ENCODE measurements around the gene GLIS1. TPM values are rescaled to one million over a fixed set of nuclear protein-coding genes. Genes with fewer than 3 reads are reported as not detected.

GLIS1 gene
- total RNA-seq, 1 donor from 2014 or later, result 0.07 TPM

GRCh38 chr1:53539226-53539625, 199.7 kb downstream of the GLIS1 start:
- FAIRE-seq (no peak), DNase-seq (ENCODE audit: low read depth) (no peak)
- H3K27ac Mint-ChIP-seq (ENCODE audit: unreplicated experiment), result no peak overlapping the region
- no peaks in the 10 kb centered on the region for H3K4me1 Mint-ChIP-seq (ENCODE audit: low read depth, unreplicated experiment)
- Histone ChIP-seq H3K4me2 (ENCODE audit: low read length) (no peak overlapping the region), H4K20me1 (ENCODE audit: insufficient read depth, low read length) (peaks cover 94% of the 10 kb centered on the region), H3K27me3 (ENCODE audit: insufficient read depth, low read length) (no peaks in the 10 kb centered on the region), H3K4me3 (ENCODE audit: insufficient read depth, low read depth, low read length) (no peak overlapping the region), H2AFZ (ENCODE audit: low read depth, low read length) (no peak overlapping the region), H3K4me1 (ENCODE audit: insufficient read depth, low read length) (peaks cover 17% of the 10 kb centered on the region), H3K79me2 (ENCODE audit: insufficient read depth, low read length) (no peaks in the 10 kb centered on the region), H3K9me3 (ENCODE audit: insufficient read depth, low read depth, low read length) (no peaks in the 10 kb centered on the region), H3K27ac (ENCODE audit: low read depth, low read length) (no peak overlapping the region), H3K36me3 (ENCODE audit: insufficient read depth, low read length) (no peaks in the 10 kb centered on the region), H3K9ac (ENCODE audit: low read length) (no peak overlapping the region)
- H3K36me3 Mint-ChIP-seq (ENCODE audit: low read depth, unreplicated experiment), result no peaks in the 10 kb centered on the region
- no peak overlapping the region for H3K4me3 Mint-ChIP-seq (ENCODE audit: unreplicated experiment)
- peaks cover 3% of the 10 kb centered on the region for H3K9me3 Mint-ChIP-seq (ENCODE audit: unreplicated experiment)
- peaks cover 68% of the 10 kb centered on the region for H3K27me3 Mint-ChIP-seq (ENCODE audit: low read depth, unreplicated experiment)
- TF ChIP-seq EZH2 (IDR thresholded peaks at IDR 0.05; ENCODE audit: insufficient read depth, low read length) (no peak), CTCF (IDR thresholded peaks at IDR 0.05; ENCODE audit: insufficient read depth, low read depth, low read length) (no peak)

GRCh38 chr1:53536606-53537005, 202.4 kb downstream of the GLIS1 start:
- Histone ChIP-seq H2AFZ (ENCODE audit: low read depth, low read length) (no peak overlapping the region), H3K27ac (ENCODE audit: low read depth, low read length) (no peak overlapping the region), H3K27me3 (ENCODE audit: insufficient read depth, low read length) (no peaks in the 10 kb centered on the region), H4K20me1 (ENCODE audit: insufficient read depth, low read length) (peaks cover 93% of the 10 kb centered on the region), H3K4me3 (ENCODE audit: insufficient read depth, low read depth, low read length) (no peak overlapping the region), H3K4me2 (ENCODE audit: low read length) (no peak overlapping the region), H3K36me3 (ENCODE audit: insufficient read depth, low read length) (no peaks in the 10 kb centered on the region), H3K4me1 (ENCODE audit: insufficient read depth, low read length) (peaks cover 11% of the 10 kb centered on the region), H3K9me3 (ENCODE audit: insufficient read depth, low read depth, low read length) (no peaks in the 10 kb centered on the region), H3K79me2 (ENCODE audit: insufficient read depth, low read length) (no peaks in the 10 kb centered on the region), H3K9ac (ENCODE audit: low read length) (no peak overlapping the region)
- H3K27me3 Mint-ChIP-seq (ENCODE audit: low read depth, unreplicated experiment), result peaks cover 84% of the 10 kb centered on the region
- FAIRE-seq, result no peak
- H3K27ac Mint-ChIP-seq (ENCODE audit: unreplicated experiment), result no peak overlapping the region
- peaks cover 4% of the 10 kb centered on the region for H3K9me3 Mint-ChIP-seq (ENCODE audit: unreplicated experiment)
- H3K4me1 Mint-ChIP-seq (ENCODE audit: low read depth, unreplicated experiment), result no peaks in the 10 kb centered on the region
- no peak for DNase-seq (ENCODE audit: low read depth)
- no peak for TF ChIP-seq EZH2 (IDR thresholded peaks at IDR 0.05; ENCODE audit: insufficient read depth, low read length)
- no peak for TF ChIP-seq CTCF (IDR thresholded peaks at IDR 0.05; ENCODE audit: insufficient read depth, low read depth, low read length)
- no peak overlapping the region for H3K4me3 Mint-ChIP-seq (ENCODE audit: unreplicated experiment)
- H3K36me3 Mint-ChIP-seq (ENCODE audit: low read depth, unreplicated experiment), result peaks cover 1% of the 10 kb centered on the region

GRCh38 chr1:53535846-53536245, 203.1 kb downstream of the GLIS1 start:
- peaks cover 82% of the 10 kb centered on the region for H3K27me3 Mint-ChIP-seq (ENCODE audit: low read depth, unreplicated experiment)
- FAIRE-seq, result no peak

More at GRCh38 chr1:53535846-53536245, 203.1 kb downstream of the GLIS1 start:
- no peak overlapping the region for H3K4me3 ChIP-seq (ENCODE audit: insufficient read depth, low read depth, low read length)
- H3K4me2 ChIP-seq (ENCODE audit: low read length), result no peak overlapping the region
- TF ChIP-seq EZH2 (IDR thresholded peaks at IDR 0.05; ENCODE audit: insufficient read depth, low read length), result no peak
- TF ChIP-seq CTCF (IDR thresholded peaks at IDR 0.05; ENCODE audit: insufficient read depth, low read depth, low read length), result no peak
- no peak overlapping the region for H3K4me3 Mint-ChIP-seq (ENCODE audit: unreplicated experiment)
- no peak overlapping the region for H3K27ac Mint-ChIP-seq (ENCODE audit: unreplicated experiment)
- H4K20me1 ChIP-seq (ENCODE audit: insufficient read depth, low read length), result peaks cover 93% of the 10 kb centered on the region
- no peaks in the 10 kb centered on the region for H3K4me1 Mint-ChIP-seq (ENCODE audit: low read depth, unreplicated experiment)
- H3K9me3 ChIP-seq (ENCODE audit: insufficient read depth, low read depth, low read length), result no peaks in the 10 kb centered on the region
- DNase-seq (ENCODE audit: low read depth), result no peak
- no peaks in the 10 kb centered on the region for H3K27me3 ChIP-seq (ENCODE audit: insufficient read depth, low read length)
- H3K36me3 ChIP-seq (ENCODE audit: insufficient read depth, low read length), result no peaks in the 10 kb centered on the region
- H3K79me2 ChIP-seq (ENCODE audit: insufficient read depth, low read length), result no peaks in the 10 kb centered on the region
- H3K36me3 Mint-ChIP-seq (ENCODE audit: low read depth, unreplicated experiment), result peaks cover 1% of the 10 kb centered on the region
- peak overlapping the region; percentile 13 for H3K9ac ChIP-seq (ENCODE audit: low read length)
- H3K4me1 ChIP-seq (ENCODE audit: insufficient read depth, low read length), result peaks cover 11% of the 10 kb centered on the region
- H3K9me3 Mint-ChIP-seq (ENCODE audit: unreplicated experiment), result peaks cover 4% of the 10 kb centered on the region
- no peak overlapping the region for H3K27ac ChIP-seq (ENCODE audit: low read depth, low read length)
- H2AFZ ChIP-seq (ENCODE audit: low read depth, low read length), result no peak overlapping the region
